HEK293T (cell line): ENCODE measurements around the gene HSPB9.

Experiments
- BHLHE40 ChIP-seq: fragments of 450-650 bp; IDR thresholded peaks from 2 replicates; pipeline ENCODE4 v1.6.1; 2016; ENCODE audit warnings: mild to moderate bottlenecking, moderate library complexity, borderline replicate concordance
- ELF4 ChIP-seq: fragments of 450-650 bp; IDR thresholded peaks from 2 replicates; pipeline ENCODE4 v1.6.1; 2017; ENCODE audit warnings: antibody characterized with exemption
- SP1 ChIP-seq: fragments of 450-650 bp; IDR thresholded peaks from 2 replicates; pipeline ENCODE4 v1.6.1; 2017
- TARDBP ChIP-seq: fragments of 450-650 bp; IDR thresholded peaks from 2 replicates; pipeline ENCODE4 v1.6.1; 2016

DNA sequence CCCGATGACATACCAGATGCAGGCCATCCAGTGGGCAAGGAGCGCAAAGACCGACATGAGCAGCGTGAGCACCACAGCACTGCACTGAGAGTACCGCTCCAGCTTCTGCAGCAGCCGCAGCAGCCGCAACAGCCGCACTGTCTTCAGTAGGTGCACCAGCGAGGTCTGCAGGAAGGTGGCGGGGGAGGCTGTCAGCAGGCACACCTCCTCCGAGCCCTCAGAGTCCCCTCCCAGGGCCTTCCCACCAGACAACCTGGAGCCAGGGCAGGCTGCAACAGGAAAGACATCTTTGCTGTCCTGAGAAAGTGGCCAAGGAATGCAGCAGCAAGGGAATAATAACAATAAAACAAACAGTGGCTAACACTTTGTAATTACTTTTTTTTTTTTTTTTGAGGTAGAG lies 49.2 kb downstream of the HSPB9 start:
- TF ChIP-seq SP1 (no peak), ELF4 (no peak), TARDBP (no peak), BHLHE40 (no peak)
